ENCODE data around the gene KRTAP16-1.

GRCh38 chr17:41352597-41353366 is 43.7 kb upstream of the KRTAP16-1 start:
- no peak for TF ChIP-seq EZH2 (IDR thresholded peaks at IDR 0.05; ENCODE audit: low read depth)
- no peak for TF ChIP-seq CTCF (conservative IDR thresholded peaks at IDR 0.05)

All from PC-9 (cell line).